ENCODE measurements around the gene ALDH1A1. TPM values are rescaled to one million over a fixed set of nuclear protein-coding genes. Genes with fewer than 3 reads are reported as not detected.

The ALDH1A1 gene
- total and polyA plus RNA-seq, 9 of the 15 experiments (the other 6 are each of a cell fraction or from before 2014, with no cell fraction given): 1.8 to 86.3 (median 24.4) TPM

DNA sequence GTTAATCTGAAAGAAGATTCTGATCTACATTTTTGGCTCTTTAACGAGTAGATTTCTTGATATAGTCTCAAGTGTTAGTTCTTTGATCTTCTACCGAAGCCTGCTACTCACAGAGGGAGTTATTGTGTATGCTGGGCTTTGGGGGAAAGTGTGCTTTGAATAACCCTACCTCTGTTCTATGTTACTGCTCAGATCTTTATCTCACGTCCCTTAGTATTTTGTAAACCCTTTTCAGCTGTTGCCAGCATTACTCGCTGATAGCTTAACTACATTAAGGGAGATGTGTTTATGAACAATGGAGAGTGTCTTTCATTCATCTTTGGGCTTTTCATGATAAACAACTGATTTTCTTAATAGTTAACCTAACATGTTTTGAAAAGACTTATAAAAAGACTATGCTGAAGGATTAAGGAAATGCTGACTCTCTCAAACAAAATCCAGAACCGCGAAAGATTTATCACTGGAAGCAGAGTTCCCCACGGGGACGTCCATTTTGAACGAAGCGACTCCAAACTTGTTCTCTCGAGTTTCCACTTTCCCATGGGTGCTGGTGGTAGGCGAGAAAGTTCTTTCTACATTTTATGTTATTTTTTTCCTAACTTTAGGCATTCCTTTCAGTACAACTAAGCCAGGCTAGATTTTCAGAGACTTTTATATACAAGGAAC, 27.9 kb upstream of the ALDH1A1 start (continued):
- TF ChIP-seq, protein P1, sequence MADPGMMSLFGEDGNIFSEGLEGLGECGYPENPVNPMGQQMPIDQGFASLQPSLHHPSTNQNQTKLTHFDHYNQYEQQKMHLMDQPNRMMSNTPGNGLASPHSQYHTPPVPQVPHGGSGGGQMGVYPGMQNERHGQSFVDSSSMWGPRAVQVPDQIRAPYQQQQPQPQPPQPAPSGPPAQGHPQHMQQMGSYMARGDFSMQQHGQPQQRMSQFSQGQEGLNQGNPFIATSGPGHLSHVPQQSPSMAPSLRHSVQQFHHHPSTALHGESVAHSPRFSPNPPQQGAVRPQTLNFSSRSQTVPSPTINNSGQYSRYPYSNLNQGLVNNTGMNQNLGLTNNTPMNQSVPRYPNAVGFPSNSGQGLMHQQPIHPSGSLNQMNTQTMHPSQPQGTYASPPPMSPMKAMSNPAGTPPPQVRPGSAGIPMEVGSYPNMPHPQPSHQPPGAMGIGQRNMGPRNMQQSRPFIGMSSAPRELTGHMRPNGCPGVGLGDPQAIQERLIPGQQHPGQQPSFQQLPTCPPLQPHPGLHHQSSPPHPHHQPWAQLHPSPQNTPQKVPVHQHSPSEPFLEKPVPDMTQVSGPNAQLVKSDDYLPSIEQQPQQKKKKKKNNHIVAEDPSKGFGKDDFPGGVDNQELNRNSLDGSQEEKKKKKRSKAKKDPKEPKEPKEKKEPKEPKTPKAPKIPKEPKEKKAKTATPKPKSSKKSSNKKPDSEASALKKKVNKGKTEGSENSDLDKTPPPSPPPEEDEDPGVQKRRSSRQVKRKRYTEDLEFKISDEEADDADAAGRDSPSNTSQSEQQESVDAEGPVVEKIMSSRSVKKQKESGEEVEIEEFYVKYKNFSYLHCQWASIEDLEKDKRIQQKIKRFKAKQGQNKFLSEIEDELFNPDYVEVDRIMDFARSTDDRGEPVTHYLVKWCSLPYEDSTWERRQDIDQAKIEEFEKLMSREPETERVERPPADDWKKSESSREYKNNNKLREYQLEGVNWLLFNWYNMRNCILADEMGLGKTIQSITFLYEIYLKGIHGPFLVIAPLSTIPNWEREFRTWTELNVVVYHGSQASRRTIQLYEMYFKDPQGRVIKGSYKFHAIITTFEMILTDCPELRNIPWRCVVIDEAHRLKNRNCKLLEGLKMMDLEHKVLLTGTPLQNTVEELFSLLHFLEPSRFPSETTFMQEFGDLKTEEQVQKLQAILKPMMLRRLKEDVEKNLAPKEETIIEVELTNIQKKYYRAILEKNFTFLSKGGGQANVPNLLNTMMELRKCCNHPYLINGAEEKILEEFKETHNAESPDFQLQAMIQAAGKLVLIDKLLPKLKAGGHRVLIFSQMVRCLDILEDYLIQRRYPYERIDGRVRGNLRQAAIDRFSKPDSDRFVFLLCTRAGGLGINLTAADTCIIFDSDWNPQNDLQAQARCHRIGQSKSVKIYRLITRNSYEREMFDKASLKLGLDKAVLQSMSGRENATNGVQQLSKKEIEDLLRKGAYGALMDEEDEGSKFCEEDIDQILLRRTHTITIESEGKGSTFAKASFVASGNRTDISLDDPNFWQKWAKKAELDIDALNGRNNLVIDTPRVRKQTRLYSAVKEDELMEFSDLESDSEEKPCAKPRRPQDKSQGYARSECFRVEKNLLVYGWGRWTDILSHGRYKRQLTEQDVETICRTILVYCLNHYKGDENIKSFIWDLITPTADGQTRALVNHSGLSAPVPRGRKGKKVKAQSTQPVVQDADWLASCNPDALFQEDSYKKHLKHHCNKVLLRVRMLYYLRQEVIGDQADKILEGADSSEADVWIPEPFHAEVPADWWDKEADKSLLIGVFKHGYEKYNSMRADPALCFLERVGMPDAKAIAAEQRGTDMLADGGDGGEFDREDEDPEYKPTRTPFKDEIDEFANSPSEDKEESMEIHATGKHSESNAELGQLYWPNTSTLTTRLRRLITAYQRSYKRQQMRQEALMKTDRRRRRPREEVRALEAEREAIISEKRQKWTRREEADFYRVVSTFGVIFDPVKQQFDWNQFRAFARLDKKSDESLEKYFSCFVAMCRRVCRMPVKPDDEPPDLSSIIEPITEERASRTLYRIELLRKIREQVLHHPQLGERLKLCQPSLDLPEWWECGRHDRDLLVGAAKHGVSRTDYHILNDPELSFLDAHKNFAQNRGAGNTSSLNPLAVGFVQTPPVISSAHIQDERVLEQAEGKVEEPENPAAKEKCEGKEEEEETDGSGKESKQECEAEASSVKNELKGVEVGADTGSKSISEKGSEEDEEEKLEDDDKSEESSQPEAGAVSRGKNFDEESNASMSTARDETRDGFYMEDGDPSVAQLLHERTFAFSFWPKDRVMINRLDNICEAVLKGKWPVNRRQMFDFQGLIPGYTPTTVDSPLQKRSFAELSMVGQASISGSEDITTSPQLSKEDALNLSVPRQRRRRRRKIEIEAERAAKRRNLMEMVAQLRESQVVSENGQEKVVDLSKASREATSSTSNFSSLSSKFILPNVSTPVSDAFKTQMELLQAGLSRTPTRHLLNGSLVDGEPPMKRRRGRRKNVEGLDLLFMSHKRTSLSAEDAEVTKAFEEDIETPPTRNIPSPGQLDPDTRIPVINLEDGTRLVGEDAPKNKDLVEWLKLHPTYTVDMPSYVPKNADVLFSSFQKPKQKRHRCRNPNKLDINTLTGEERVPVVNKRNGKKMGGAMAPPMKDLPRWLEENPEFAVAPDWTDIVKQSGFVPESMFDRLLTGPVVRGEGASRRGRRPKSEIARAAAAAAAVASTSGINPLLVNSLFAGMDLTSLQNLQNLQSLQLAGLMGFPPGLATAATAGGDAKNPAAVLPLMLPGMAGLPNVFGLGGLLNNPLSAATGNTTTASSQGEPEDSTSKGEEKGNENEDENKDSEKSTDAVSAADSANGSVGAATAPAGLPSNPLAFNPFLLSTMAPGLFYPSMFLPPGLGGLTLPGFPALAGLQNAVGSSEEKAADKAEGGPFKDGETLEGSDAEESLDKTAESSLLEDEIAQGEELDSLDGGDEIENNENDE (IDR thresholded peaks at IDR 0.05; ENCODE audit: low read depth, low read length): no peak
- no peak for TF ChIP-seq RAD21 (CRISPR knock-in tag; conservative IDR thresholded peaks at IDR 0.05 in 1 of 2, IDR thresholded peaks at IDR 0.05 in 1 of 2)
